Activated CD4-positive, alpha-beta memory T cell treated with anti-CD3 and anti-CD28 coated beads, Interleukin-2, amount 10 ng/mL, durations not matched to agents 7 days and 5 days (primary cell): Measurements from ENCODE around the gene WNT9B. TPM values are rescaled to one million over a fixed set of nuclear protein-coding genes. Genes with fewer than 3 reads are reported as not detected.

ENCODE experiments used
- CTCF ChIA-PET: fragments of 350-600 bp; sonication (Branson Sonifier 250); formaldehyde crosslinking; loops from one replicate; lab custom pipeline; 2021; ENCODE audit warnings: antibody characterized with exemption, inconsistent platforms; lab: Charles Lee
- POLR2A ChIA-PET: fragments of 350-600 bp; sonication (Branson Sonifier 250); formaldehyde crosslinking; loops from one replicate; lab custom pipeline; 2021; ENCODE audit warnings: antibody characterized with exemption; lab: Charles Lee
- DNase-seq: peaks from one replicate; pipeline ENCODE4 v3.0.0-alpha.2; 2020
- H3K27ac Mint-ChIP-seq: one replicate; pipeline ENCODE4 v1.8.0; 2021; ENCODE audit warnings: mild to moderate bottlenecking, mixed read lengths
- H3K27me3 Mint-ChIP-seq: one replicate; pipeline ENCODE4 v1.8.0; 2021; ENCODE audit warnings: mixed read lengths
- H3K36me3 Mint-ChIP-seq: one replicate; pipeline ENCODE4 v1.8.0; 2021; ENCODE audit warnings: low read depth, mixed read lengths
- H3K4me1 Mint-ChIP-seq: one replicate; pipeline ENCODE4 v1.8.0; 2021; ENCODE audit warnings: mixed read lengths
- H3K4me3 Mint-ChIP-seq: one replicate; pipeline ENCODE4 v1.8.0; 2021; ENCODE audit warnings: mild to moderate bottlenecking, mixed read lengths
- H3K9me3 Mint-ChIP-seq: one replicate; pipeline ENCODE4 v1.8.0; 2021; ENCODE audit warnings: mixed read lengths
- total RNA-seq, 2 experiments: library from RNA; stranded (reverse); gene quantifications; one replicate each; pipeline ENCODE4 v1.2.3, GENCODE V29; 2021

The WNT9B gene, protein sequence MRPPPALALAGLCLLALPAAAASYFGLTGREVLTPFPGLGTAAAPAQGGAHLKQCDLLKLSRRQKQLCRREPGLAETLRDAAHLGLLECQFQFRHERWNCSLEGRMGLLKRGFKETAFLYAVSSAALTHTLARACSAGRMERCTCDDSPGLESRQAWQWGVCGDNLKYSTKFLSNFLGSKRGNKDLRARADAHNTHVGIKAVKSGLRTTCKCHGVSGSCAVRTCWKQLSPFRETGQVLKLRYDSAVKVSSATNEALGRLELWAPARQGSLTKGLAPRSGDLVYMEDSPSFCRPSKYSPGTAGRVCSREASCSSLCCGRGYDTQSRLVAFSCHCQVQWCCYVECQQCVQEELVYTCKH
- not detected for total RNA-seq

DNA sequence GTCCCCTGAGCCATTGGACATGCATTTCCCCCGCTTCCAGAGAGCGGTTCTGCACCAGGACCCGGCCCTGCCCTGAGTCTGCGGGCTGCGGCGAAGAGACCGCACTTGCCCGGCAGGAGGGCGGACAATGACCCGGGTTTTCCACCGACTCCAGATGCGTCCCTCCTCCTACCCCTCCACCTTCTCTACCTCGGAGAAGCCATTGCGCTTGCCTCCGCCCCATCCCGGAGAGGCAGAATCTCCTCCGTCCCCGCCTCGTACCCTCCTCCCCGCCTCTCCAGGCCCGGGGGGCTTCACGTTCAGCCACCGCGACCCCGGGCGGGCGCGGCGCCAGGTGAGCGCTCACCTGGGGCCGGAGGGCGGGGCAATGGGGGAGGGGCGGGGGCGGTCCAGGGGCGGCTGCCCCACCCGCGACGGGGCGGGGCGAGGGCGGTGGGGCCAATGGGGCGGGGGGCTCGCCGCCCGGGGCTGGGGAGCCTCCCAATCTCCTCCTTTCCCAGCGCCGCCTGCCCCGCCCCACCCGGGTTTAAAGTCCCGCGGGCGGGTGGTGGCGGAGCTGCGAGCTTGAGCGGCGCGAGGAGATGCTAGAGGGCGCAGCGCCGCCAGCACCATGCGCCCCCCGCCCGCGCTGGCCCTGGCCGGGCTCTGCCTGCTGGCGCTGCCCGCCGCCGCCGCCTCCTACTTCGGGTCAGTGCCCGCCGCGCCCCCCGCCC is at the start of gene WNT9B:
WNT9B (plus strand) TSS at position 555 of the 713 bp plus-strand sequence; CDS start at position 611, 56 bp downstream.
- ChIA-PET CTCF (no interaction called here), POLR2A (no interaction called here)
- no peak for DNase-seq
- peaks cover 60% of the 10 kb centered on the region for H3K27me3 Mint-ChIP-seq
- no peaks in the 10 kb centered on the region for H3K9me3 Mint-ChIP-seq
- H3K4me3 Mint-ChIP-seq = no peak within 1 kb of the TSS
- no peaks in the 10 kb centered on the region for H3K36me3 Mint-ChIP-seq
- no peak within 1 kb of the TSS for H3K27ac Mint-ChIP-seq
- H3K4me1 Mint-ChIP-seq = peaks cover 2% of the 10 kb centered on the region

DNA sequence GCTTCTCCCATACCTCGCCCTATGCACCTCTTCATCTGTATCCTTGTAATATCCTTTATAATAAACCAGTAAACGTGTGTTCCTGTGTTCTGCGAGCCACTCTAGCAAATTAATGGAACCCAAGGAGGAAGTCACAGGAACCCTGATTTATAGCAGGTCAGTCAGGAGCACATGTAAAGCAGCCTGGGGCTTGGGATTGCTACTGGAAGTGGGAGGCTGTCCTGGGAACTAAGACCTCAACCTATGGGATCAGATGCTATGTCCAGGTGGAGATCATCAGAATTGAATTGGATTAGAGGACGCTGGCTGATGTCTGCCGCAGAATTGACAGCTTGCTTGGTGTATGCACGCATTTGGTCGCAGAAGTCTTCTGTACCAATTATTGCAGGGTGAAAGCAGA is 48.6 kb upstream of the WNT9B start:
- DNase-seq = no peak
- ChIA-PET CTCF (no interaction called here), POLR2A (no interaction called here)
- no peaks in the 10 kb centered on the region for H3K4me1 Mint-ChIP-seq
- no peak overlapping the region for H3K4me3 Mint-ChIP-seq
- H3K27me3 Mint-ChIP-seq = no peaks in the 10 kb centered on the region
- H3K36me3 Mint-ChIP-seq = no peaks in the 10 kb centered on the region
- no peak overlapping the region for H3K27ac Mint-ChIP-seq
- H3K9me3 Mint-ChIP-seq = no peaks in the 10 kb centered on the region

DNA sequence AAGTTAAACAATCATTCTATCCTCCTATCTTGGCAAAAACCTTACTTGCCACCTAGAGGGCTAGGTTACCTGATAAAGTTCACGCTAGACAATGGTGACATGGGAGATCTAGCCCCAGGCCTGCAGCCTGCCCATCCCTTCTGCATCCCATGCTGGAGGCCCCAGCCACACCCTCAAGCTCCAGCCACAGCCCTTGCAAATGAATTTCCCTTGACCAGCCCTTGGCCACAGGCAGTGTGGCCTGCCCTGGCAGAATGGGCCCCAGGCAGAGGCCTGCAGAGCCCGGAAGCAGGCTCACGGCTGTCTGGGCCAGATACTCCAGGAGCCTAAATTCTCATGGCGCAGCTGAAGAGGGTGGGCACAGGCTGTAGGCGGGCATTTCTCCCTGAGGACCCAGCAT is 47.8 kb upstream of the WNT9B start:
- ChIA-PET CTCF (no interaction called here), POLR2A (no interaction called here)
- no peak overlapping the region for H3K27ac Mint-ChIP-seq

DNA sequence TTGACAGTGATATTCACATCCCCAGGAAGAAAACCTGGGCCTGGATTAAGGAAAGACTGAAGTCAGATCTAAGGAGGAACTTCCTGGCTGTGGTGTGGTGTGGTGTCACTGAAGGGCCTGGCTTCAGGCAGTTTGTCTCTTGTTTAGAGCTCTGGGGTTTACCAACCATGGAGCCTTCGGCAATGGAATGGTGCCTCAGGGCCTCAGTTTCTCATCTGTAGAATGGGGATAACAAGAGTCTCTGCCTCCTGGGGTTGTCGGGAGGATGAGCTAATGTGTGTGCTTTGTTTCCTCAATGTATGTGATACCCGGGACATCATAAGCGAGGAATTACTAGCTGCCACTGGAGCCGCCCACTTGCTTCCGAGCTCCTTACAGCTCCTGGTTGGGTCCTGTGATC is 45.6 kb upstream of the WNT9B start:
- no peak overlapping the region for H3K4me3 Mint-ChIP-seq
- ChIA-PET POLR2A (no interaction called here), CTCF (no interaction called here)
- H3K27me3 Mint-ChIP-seq = no peaks in the 10 kb centered on the region
- no peaks in the 10 kb centered on the region for H3K36me3 Mint-ChIP-seq
- H3K27ac Mint-ChIP-seq = no peak overlapping the region
- no peaks in the 10 kb centered on the region for H3K4me1 Mint-ChIP-seq
- H3K9me3 Mint-ChIP-seq = no peaks in the 10 kb centered on the region
- DNase-seq = no peak

More for the DNA sequence above, 47.8 kb upstream of the WNT9B start:
- DNase-seq = no peak
- H3K9me3 Mint-ChIP-seq = no peaks in the 10 kb centered on the region
- no peak overlapping the region for H3K4me3 Mint-ChIP-seq
- H3K36me3 Mint-ChIP-seq = no peaks in the 10 kb centered on the region
- H3K27me3 Mint-ChIP-seq = no peaks in the 10 kb centered on the region
- no peaks in the 10 kb centered on the region for H3K4me1 Mint-ChIP-seq

DNA sequence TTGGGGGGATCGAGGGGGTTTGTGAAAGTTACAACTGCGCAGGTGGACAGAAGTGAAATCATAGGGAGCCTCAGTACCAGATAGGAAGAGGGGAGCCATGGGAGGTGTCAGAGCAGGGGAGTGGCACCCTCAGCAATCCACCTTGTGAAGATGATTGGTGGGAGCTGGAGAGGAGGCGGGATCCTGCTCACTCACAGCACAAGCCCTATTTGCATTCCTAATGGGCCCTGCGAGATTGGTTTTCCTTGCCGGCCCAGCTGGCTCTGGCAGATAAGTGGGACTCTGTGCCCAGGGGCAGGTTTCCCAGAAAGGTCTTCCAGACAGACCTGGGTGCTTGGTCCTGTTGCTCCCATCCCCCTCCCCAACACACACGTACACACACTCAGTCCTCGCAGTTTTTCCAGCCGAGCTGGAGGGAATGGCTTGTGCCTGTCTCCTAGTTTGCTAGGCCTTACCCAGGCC is 42.2 kb upstream of the WNT9B start:
- ChIA-PET CTCF (no interaction called here), POLR2A (no interaction called here)
- H3K27ac Mint-ChIP-seq = no peak overlapping the region
- H3K4me3 Mint-ChIP-seq = no peak overlapping the region
- H3K9me3 Mint-ChIP-seq = no peaks in the 10 kb centered on the region
- DNase-seq = no peak
- H3K4me1 Mint-ChIP-seq = no peaks in the 10 kb centered on the region
- peaks cover 15% of the 10 kb centered on the region for H3K27me3 Mint-ChIP-seq
- no peaks in the 10 kb centered on the region for H3K36me3 Mint-ChIP-seq

DNA sequence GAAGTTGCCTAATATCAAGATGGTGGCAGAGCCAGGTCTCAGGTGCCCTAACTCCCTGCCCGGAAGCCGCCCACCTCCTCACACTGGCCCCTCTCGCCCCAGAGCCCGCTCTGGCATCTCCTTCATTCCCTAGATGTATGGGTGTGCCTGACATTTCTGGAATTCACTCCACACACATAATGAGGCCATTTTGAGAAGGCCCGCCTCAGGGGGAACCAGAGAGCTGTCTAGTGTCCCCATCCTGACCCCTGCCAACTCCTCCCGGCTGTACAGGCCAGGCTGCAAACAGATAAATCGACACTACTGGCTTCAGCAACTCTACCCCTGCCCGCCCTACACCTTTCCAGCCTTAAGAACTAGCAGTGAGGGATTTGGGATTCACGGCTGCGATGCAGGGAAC is 40.5 kb upstream of the WNT9B start:
- CTCF ChIA-PET = no interaction called here
- peaks cover 19% of the 10 kb centered on the region for H3K27me3 Mint-ChIP-seq

DNA sequence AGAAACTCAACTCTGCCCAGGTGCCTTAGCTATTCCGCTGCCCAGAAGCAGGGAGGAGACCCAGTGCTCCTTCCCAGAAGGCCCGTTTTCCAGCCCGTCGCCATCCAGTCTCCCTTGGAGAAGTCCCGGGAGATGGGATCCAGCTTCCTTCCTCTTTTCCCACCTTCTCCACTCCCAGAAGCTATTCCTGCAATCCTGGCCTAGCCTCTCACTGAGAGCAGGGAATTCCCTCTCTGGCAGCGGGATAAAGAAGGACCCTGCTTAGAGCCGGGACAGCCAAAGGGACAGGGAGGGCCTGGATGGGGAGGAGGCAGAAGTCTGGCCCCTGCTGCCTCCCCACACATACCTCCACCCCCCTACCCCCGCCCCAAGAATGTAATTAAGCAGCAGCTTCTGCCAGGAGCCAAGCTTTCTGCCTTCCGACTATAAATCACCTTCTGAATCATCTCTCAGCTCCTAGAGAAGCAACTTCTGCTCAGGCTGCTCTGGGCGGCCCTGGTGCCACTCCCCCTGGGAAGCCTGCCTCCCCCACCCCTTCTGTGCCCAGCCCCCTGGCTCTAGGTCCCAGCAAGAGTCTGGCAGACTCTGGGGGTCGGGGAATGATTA is 39.3 kb upstream of the WNT9B start:
- H3K36me3 Mint-ChIP-seq = no peaks in the 10 kb centered on the region
- POLR2A ChIA-PET = no interaction called here
- CTCF ChIA-PET = no interaction called here
- H3K9me3 Mint-ChIP-seq = no peaks in the 10 kb centered on the region
- H3K27ac Mint-ChIP-seq = no peak overlapping the region
- peaks cover 32% of the 10 kb centered on the region for H3K27me3 Mint-ChIP-seq
- no peaks in the 10 kb centered on the region for H3K4me1 Mint-ChIP-seq
- no peak for DNase-seq
- no peak overlapping the region for H3K4me3 Mint-ChIP-seq

More for the DNA sequence above, 40.5 kb upstream of the WNT9B start:
- H3K9me3 Mint-ChIP-seq = no peaks in the 10 kb centered on the region
- no peak overlapping the region for H3K27ac Mint-ChIP-seq
- no peak for DNase-seq
- H3K36me3 Mint-ChIP-seq = no peaks in the 10 kb centered on the region
- POLR2A ChIA-PET = no interaction called here
- H3K4me3 Mint-ChIP-seq = no peak overlapping the region
- H3K4me1 Mint-ChIP-seq = no peaks in the 10 kb centered on the region

DNA sequence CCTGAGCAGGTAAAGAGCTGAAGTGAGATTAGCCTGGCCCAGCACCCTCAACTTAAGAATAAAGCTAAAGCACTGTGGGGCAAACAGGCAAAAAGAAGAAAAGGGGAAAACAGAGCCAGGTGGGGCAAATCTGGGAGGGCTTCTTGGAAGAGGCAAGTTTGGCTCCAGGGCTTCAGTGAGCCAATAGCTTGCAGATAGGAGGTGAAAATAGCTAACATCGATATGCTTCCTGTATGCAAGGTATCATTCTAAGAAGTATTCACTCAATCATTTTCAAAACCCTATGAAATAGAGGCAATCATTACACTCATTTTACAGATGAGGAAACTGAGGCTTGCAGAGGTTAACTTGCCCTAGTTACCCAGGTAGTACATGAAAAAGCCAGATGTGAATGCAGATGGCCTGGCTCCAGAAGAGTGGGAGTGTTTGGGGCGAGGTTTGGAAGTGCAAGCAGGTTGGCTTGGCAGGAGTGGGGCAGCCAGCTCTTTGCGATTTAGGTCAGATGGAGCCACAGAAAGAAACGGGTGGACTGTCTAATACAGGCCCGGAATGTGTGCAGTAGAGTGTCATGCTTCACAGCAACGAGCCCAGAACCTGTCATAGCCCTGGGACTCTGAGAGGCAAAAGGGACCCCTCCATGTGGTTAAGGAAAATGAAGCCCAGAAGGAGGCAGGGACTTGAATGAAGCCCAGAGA is 38.6 kb upstream of the WNT9B start:
- Mint-ChIP-seq H3K9me3 (no peaks in the 10 kb centered on the region), H3K27me3 (peaks cover 39% of the 10 kb centered on the region), H3K36me3 (no peaks in the 10 kb centered on the region), H3K27ac (no peak overlapping the region), H3K4me1 (peaks cover 3% of the 10 kb centered on the region), H3K4me3 (no peak overlapping the region)
- POLR2A ChIA-PET = no interaction called here
- DNase-seq = no peak
- CTCF ChIA-PET = no interaction called here

DNA sequence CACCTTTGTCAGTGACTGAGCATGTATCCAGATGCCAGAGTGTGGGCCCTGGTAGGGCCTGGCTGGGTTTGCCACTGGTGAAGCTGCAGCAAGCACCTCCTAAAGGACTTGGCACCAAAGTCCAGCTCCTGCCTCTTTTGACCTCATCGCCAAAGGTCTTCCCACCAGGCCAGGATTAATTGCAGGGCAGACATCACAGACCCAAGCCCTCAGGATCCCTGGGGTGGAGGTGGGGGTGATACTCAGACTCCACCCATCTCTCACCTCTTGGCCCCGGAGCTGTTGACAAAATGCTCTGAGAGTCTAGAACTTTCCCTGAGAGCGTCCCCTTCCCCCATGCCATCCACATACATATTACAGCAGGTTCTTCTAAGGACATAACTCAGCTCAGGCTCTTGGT is 37.5 kb upstream of the WNT9B start:
- no peak overlapping the region for H3K4me3 Mint-ChIP-seq
- ChIA-PET CTCF (interaction anchor here (0.6 kb wide), 1 partner anchor 45 kb away, joined by 3 read pairs; no protein-coding TSS in a partner anchor), POLR2A (no interaction called here)
- no peak for DNase-seq
- H3K27ac Mint-ChIP-seq = no peak overlapping the region
- peaks cover 7% of the 10 kb centered on the region for H3K4me1 Mint-ChIP-seq
- H3K27me3 Mint-ChIP-seq = peaks cover 46% of the 10 kb centered on the region
- no peaks in the 10 kb centered on the region for H3K36me3 Mint-ChIP-seq
- no peaks in the 10 kb centered on the region for H3K9me3 Mint-ChIP-seq

DNA sequence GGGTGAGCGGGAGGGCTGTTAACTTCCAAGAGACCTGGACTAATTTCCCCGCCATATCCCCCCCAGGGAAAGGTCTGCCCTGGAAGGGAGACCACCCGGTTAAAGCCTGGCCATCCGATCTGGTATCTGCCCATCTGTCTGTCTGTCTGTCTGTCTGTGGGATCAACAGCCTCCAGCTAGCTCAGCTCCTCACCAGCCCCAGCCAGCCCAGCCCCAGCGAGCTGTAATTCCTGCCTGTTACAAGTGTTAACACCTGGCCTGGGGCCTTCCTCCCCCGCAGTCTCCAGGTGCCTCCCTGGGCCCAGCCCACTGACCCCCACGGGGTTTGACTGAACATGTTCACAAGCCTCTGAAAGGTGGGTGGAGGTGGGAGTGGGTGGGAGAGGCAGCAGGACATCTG is 36.9 kb upstream of the WNT9B start:
- peaks cover 52% of the 10 kb centered on the region for H3K27me3 Mint-ChIP-seq
- no peak overlapping the region for H3K4me3 Mint-ChIP-seq
- H3K9me3 Mint-ChIP-seq = no peaks in the 10 kb centered on the region
- ChIA-PET POLR2A (no interaction called here), CTCF (no interaction called here)
- H3K4me1 Mint-ChIP-seq = peaks cover 11% of the 10 kb centered on the region
- DNase-seq = no peak
- H3K36me3 Mint-ChIP-seq = no peaks in the 10 kb centered on the region
- H3K27ac Mint-ChIP-seq = no peak overlapping the region

DNA sequence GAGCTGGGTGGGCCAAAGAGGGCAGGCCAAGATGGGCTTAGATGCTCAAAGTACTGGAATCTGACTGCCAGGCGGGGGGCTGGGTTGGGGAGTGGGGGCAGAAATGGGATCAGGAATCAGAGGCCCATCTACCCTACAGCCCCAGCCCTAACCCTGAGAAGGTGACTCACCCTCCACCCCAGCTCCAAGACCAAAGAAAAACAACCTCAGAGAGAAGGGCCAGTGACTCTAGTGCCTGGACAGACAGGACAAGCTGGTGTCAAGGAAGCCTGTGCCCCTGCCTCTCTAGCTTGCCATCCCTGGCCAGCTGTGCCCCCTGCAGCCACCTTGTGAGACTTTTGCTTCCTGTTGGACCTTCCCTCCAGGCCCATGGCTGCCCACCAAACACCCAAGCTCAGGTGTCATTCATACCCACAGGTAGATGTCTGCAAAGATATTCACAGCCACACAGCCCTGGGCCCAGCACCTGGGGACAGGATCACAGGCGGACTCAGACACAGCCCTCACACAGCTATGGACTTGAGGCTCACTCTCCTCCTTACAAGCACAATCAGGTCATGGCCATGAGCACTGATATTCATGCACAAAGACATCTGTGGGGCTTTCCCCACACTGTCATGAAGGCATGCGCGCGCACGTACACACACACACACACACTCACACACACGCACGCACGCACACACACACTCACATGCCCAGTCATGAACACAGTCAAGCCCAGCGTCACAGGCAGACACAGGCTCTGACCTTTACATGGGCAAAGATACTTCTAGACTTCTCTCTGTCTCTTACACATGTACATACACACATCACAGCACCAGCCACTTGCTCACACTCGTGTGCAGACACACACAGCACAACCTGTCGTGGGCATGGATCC is 35.7 kb upstream of the WNT9B start:
- Mint-ChIP-seq H3K9me3 (no peaks in the 10 kb centered on the region), H3K4me1 (peaks cover 15% of the 10 kb centered on the region), H3K4me3 (no peak overlapping the region), H3K27me3 (peaks cover 63% of the 10 kb centered on the region), H3K27ac (no peak overlapping the region), H3K36me3 (no peaks in the 10 kb centered on the region)
- ChIA-PET POLR2A (no interaction called here), CTCF (no interaction called here)
- DNase-seq = no peak

DNA sequence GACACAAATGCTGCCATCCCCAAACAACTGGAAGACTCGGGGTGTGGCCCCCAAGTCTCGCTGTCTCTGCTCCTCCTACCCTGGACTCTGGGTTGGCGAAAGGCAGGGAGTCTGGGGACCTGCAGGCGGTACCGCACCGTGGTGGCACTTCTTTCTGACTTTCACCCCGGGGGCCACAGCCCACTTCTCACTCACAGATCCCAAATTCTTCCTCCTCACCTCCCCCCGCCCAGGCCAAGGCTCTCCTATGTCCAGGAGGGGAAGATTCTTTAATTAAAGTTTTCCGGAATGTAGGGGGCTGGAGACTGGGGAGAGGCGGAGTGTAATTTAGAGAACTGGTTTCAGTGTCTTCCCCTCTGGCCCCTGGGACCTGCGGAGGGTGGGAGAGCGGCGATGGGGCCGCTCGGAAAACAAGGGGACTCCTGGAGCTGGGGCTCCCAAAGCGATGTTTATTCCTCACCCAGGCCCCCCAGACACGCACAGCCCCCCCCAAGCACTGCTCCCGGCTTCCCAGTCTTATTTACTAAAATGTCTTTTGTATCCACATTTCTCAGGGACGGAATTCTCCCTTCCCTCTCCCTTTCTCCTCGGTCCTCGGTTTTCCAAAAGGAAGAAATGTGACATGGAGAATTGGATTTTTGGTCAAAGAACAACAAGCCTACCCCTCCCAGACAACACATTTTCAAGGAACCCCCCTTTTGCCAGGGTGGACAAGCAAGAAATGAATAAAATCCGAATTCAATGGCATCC is 34.1 kb upstream of the WNT9B start:
- Mint-ChIP-seq H3K36me3 (no peaks in the 10 kb centered on the region), H3K27ac (no peak overlapping the region), H3K4me1 (peaks cover 18% of the 10 kb centered on the region), H3K27me3 (peaks cover 77% of the 10 kb centered on the region), H3K4me3 (no peak overlapping the region), H3K9me3 (no peaks in the 10 kb centered on the region)
- POLR2A ChIA-PET = no interaction called here
- CTCF ChIA-PET = no interaction called here
- DNase-seq = no peak
